ENCODE results near the gene SLC35E1.
"Not testable (repeated sequence)": the region's sequence is repeated elsewhere in the genome, so short reads cannot be mapped to it uniquely, and the experiment has no call there.

SLC35E1 gene

DNA sequence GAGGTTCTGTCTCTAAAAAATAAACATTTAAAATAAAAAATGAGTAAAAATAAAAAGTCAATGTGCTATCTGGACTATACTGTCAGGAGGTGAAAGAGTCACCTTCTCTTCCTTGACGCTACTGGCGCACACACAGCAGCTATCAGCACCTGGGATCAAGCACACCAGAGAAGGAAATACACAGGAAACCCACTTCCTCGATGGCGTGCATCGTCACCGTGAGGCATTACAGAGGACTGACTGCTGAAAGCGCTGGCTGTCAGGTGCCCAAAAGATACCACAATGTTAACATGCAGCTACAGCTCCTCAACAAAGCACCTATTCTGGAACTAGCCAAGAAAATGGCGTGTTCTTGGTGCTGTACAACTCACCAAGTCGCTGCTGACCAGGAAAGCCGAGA lies 6.1 kb downstream of the SLC35E1 start:
- CTCF ChIA-PET, result no interaction called here
- TF ChIP-seq, protein P1, sequence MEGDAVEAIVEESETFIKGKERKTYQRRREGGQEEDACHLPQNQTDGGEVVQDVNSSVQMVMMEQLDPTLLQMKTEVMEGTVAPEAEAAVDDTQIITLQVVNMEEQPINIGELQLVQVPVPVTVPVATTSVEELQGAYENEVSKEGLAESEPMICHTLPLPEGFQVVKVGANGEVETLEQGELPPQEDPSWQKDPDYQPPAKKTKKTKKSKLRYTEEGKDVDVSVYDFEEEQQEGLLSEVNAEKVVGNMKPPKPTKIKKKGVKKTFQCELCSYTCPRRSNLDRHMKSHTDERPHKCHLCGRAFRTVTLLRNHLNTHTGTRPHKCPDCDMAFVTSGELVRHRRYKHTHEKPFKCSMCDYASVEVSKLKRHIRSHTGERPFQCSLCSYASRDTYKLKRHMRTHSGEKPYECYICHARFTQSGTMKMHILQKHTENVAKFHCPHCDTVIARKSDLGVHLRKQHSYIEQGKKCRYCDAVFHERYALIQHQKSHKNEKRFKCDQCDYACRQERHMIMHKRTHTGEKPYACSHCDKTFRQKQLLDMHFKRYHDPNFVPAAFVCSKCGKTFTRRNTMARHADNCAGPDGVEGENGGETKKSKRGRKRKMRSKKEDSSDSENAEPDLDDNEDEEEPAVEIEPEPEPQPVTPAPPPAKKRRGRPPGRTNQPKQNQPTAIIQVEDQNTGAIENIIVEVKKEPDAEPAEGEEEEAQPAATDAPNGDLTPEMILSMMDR (IDR thresholded peaks at IDR 0.05; ENCODE audit: control extremely low read depth, extremely low read depth, low read depth, missing control alignments), result no peak
- no peak for DNase-seq (ENCODE audit: extremely low spot score)
- POLR2A ChIA-PET, result no interaction called here

DNA sequence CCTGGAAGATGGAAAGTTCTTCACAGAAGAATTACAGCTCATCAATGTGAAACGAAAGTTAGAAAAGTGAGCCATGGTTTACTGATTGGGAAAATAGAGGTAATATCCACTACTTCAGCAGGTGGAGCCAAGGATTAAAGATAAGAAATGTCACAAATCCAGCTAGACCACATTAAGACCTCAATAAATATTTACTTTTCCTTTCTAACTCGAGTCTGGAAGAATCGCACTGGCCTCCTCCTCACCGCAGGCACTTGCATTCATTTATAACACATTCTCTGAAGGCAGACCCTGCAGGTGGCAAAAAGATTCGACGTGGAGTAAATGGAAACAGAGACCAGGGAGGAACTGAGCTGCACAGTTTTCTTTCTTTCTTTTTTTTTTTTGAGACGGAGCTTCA lies 7.4 kb downstream of the SLC35E1 start:
- POLR2A ChIA-PET, result no interaction called here
- TF ChIP-seq, protein P1 (IDR thresholded peaks at IDR 0.05; ENCODE audit: control extremely low read depth, extremely low read depth, low read depth, missing control alignments), result no peak
- CTCF ChIA-PET, result interaction anchor here (0.8 to 1.1 kb wide), 2 partner anchors 16 to 18 kb away, joined by 3 to 4 read pairs; no protein-coding TSS in a partner anchor
- no peak for DNase-seq (ENCODE audit: extremely low spot score)

DNA sequence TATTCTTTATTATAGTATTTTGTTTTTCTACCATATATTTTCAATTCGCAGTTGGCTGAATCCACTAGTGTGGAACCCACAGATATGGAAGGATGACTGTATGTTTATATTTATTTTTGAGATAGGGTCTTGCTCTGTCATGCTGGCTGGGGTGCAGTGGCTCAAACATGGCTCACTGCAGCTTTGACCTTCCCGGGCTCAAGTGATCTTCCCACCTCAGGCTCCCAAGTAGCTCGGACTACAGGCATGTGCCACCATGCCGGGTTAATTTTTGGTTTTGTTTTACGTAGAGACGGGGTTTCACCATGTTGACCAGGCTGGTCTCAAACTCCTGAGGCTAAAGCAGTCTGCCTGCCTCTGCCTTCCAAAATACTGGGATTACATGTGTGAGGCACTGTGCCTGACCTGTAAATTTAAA lies 9.6 kb downstream of the SLC35E1 start:
- POLR2A ChIA-PET, result interaction anchor here (0.8 kb wide), 1 partner anchor 22 kb away, joined by 15 read pairs; no protein-coding TSS in a partner anchor
- TF ChIP-seq, protein P1 (IDR thresholded peaks at IDR 0.05; ENCODE audit: control extremely low read depth, extremely low read depth, low read depth, missing control alignments), result no peak
- DNase-seq (ENCODE audit: extremely low spot score), result no peak
- CTCF ChIA-PET, result interaction anchor here (1.1 to 1.9 kb wide), 2 partner anchors 11 to 15 kb away, joined by 4 to 6 read pairs; no protein-coding TSS in a partner anchor

DNA sequence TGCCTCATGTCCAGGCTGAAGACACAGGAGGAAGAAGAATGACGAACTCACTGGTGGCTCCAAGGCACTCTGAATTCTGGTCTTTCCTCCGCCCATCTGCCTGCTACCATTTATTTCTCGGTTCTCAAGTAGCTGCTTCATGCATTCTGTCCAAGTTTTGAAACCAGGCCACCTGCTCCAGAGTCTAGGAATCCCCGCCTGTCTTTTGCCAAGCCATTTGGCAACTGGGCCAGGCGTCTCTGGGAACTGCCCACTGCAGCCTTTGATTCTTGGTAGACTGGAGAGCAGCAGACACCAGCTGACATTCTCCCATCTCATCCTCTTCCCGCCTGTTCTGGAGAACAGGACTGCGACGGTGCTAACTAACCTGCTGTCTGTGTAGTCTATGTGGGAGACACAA lies 10.8 kb downstream of the SLC35E1 start:
- DNase-seq (ENCODE audit: extremely low spot score), result no peak
- ChIA-PET CTCF (interaction anchor here (1.1 to 1.9 kb wide), 2 partner anchors 13 to 14 kb away, joined by 4 to 6 read pairs; no protein-coding TSS in a partner anchor), POLR2A (interaction anchor here (0.7 kb wide), 1 partner anchor 50 kb away, joined by 5 read pairs; no protein-coding TSS in a partner anchor)
- TF ChIP-seq, protein P1 (IDR thresholded peaks at IDR 0.05; ENCODE audit: control extremely low read depth, extremely low read depth, low read depth, missing control alignments), result no peak

DNA sequence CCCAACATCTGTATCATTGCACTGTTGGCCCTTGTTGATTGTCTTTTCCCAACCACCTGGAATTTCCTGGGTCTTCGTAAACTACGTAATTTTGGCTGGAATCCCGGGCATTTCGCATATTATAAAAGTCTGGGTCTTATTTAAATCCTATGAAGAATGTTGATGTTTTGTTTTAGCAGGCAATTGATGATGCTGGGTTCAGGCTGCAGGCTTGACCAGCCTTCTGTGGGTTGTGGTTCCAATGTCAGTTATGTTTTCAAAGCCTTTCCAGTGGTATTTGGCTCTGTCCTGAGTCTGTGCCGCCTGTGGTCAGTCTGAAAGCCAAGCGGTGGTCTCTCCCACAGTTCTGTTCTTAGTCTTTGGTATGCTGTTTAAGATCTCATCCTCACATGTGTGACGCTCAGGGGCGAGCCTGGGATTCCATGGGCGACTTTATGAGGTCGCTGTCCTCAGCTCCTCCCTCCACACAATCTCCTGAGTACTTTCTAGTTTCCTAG lies 12.4 kb downstream of the SLC35E1 start:
- POLR2A ChIA-PET, result no interaction called here

DNA sequence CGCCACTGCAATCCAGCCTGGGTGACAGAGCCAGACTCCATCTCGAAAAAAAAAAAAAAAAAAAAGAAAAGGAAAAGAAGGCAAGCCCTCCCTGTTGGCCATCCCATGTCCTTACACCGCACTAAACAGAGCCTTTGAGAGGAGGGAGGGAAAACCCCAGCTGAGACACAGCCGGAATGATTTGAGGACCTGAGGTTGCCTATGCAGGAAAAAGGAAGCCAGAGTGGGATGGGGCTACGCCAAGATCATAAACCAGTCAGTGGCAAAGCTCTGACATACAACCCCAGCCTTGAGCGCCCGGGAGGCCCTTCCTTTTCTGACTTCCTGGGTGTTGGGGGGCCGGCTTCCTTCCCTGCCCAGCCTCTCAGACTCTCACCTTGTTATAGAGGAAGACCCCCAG lies 17.4 kb downstream of the SLC35E1 start:
- ChIA-PET CTCF (no interaction called here), POLR2A (interaction anchor here (0.6 to 0.7 kb wide), 3 partner anchors 32 to 392 kb away, joined by 3 to 10 read pairs (median 7); no protein-coding TSS in a partner anchor)
- no peak for DNase-seq (ENCODE audit: extremely low spot score)
- TF ChIP-seq, protein P1 (IDR thresholded peaks at IDR 0.05; ENCODE audit: control extremely low read depth, extremely low read depth, low read depth, missing control alignments), result no peak

More for the DNA sequence above, 12.4 kb downstream of the SLC35E1 start:
- CTCF ChIA-PET, result no interaction called here
- TF ChIP-seq, protein P1 (IDR thresholded peaks at IDR 0.05; ENCODE audit: control extremely low read depth, extremely low read depth, low read depth, missing control alignments), result no peak
- DNase-seq (ENCODE audit: extremely low spot score), result no peak

DNA sequence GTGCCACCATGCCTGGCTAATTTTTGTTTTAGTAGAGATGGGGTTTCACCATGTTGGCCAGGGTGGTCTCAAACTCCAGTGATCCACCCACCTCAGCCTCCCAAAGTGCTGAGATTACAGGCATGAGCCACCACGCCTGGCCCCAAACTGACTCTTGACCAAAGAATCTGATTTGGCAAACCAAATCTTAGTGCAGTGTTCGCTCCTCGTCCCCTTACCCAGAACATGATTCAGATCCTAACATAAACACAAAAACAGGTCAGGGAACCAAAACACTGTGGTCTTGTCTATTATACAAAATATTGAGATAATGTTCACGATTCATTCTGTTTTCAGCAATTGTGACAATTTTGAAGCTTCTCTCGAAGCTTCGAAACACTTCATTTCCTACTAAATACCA lies 20.3 kb downstream of the SLC35E1 start:
- POLR2A ChIA-PET, result interaction anchor here (0.7 kb wide), 1 partner anchor 476 kb away, joined by 10 read pairs; no protein-coding TSS in a partner anchor
- DNase-seq (ENCODE audit: extremely low spot score); CTCF ChIA-PET: not testable (repeated sequence)
